Nephron progenitor cell (in vitro differentiated cells): ENCODE results near the gene PROSER3.

Experiments
- DNase-seq: peaks from one replicate; pipeline ENCODE4 v3.0.0; 2021
- H3K27ac Mint-ChIP-seq: 2 replicates; pipeline ENCODE4 v1.8.0; 2021; ENCODE audit warnings: mild to moderate bottlenecking, moderate library complexity, mixed read lengths
- H3K27me3 Mint-ChIP-seq: 2 replicates; pipeline ENCODE4 v1.8.0; 2021; ENCODE audit warnings: mild to moderate bottlenecking, low read depth, mixed read lengths; ENCODE audit not compliant: poor library complexity
- H3K36me3 Mint-ChIP-seq: 2 replicates; pipeline ENCODE4 v1.8.0; 2021; ENCODE audit warnings: low read depth, mixed read lengths
- H3K4me1 Mint-ChIP-seq: 2 replicates; pipeline ENCODE4 v1.8.0; 2021; ENCODE audit warnings: mixed read lengths
- H3K4me3 Mint-ChIP-seq: 2 replicates; pipeline ENCODE4 v1.8.0; 2021; ENCODE audit warnings: mild to moderate bottlenecking, moderate library complexity, mixed read lengths
- H3K9me3 Mint-ChIP-seq: 2 replicates; pipeline ENCODE4 v1.8.0; 2021; ENCODE audit warnings: mild to moderate bottlenecking, moderate library complexity, mixed read lengths
- TF ChIP-seq, protein P1 (sequence below): fragments of 200-600 bp; sonication (generic); IDR thresholded peaks from 2 replicates; pipeline ENCODE4 v1.5.0; 2021; ENCODE audit warnings: antibody characterized with exemption

Gene PROSER3

DNA sequence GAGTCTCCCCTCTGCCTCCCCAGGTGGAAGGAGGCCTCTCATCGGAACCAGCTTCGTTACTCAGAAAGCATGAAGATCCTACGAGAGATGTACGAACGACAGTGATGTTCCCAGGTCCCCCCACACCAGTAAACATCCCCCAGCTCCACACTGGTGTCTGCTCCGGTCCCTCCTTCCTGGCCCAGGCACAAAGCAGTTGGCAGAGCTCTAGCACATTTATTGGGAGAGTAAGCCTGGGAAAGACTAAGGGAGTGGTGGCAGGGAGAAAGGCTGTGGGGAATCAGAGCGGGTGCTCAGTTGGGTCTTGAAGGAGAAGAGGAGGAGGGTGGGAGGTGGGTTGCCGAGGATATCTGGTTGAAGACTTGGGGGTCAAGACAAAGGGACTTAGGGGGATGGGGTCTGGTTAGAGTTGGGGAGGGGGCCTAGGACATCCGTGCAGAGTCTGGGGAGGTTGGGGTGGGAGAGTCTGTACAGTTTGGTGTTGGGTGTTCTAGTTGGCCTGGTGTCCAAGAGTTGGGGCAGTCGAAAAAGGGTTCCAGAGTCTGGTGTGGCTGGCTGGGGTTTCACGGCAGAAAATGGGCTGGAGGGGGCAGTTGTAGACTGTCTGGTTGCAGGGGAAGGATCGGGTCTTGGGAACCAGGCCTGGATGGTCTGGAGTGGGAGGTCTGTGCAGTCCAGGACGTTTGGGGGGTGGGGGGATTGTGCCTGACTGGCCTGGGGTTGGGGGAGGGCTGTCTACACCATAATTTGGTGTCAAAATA is 3.4 kb upstream of the PROSER3 start:
- no peak overlapping the region for H3K4me3 Mint-ChIP-seq
- peaks cover 17% of the 10 kb centered on the region for H3K27me3 Mint-ChIP-seq
- no peak for DNase-seq
- H3K27ac Mint-ChIP-seq, result no peak overlapping the region
- H3K9me3 Mint-ChIP-seq, result no peaks in the 10 kb centered on the region
- TF ChIP-seq, protein P1, sequence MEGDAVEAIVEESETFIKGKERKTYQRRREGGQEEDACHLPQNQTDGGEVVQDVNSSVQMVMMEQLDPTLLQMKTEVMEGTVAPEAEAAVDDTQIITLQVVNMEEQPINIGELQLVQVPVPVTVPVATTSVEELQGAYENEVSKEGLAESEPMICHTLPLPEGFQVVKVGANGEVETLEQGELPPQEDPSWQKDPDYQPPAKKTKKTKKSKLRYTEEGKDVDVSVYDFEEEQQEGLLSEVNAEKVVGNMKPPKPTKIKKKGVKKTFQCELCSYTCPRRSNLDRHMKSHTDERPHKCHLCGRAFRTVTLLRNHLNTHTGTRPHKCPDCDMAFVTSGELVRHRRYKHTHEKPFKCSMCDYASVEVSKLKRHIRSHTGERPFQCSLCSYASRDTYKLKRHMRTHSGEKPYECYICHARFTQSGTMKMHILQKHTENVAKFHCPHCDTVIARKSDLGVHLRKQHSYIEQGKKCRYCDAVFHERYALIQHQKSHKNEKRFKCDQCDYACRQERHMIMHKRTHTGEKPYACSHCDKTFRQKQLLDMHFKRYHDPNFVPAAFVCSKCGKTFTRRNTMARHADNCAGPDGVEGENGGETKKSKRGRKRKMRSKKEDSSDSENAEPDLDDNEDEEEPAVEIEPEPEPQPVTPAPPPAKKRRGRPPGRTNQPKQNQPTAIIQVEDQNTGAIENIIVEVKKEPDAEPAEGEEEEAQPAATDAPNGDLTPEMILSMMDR, result no peak
- peaks cover 11% of the 10 kb centered on the region for H3K36me3 Mint-ChIP-seq
- H3K4me1 Mint-ChIP-seq, result peaks cover 33% of the 10 kb centered on the region

DNA sequence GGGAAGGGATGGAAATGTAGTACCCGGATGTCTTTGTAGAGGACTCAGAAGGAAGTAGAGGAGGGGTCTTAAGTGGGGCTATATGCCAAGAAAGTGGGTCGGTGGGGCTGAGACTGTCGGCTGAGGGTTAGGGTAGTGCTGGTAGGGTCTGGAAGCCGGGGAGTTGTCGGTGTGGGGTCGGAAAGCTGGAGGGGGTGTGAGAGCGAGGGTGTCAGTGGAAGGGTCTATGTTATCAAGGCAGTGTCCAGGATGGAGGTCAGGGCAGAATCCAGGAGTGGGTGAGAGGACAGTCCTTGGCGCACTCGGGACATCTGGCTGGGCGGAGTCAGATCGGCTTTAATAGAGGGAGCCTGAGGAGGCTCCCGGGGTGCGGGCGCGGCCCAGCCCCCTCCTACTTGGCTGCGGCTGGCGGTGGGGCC is 2.8 kb upstream of the PROSER3 start:
- Mint-ChIP-seq H3K4me3 (peak overlapping the region; percentile 60), H3K36me3 (peaks cover 11% of the 10 kb centered on the region), H3K27me3 (peaks cover 17% of the 10 kb centered on the region), H3K4me1 (peaks cover 36% of the 10 kb centered on the region), H3K9me3 (no peaks in the 10 kb centered on the region), H3K27ac (peak overlapping the region; percentile 78)
- DNase-seq, result no peak
- TF ChIP-seq, protein P1, result no peak

DNA sequence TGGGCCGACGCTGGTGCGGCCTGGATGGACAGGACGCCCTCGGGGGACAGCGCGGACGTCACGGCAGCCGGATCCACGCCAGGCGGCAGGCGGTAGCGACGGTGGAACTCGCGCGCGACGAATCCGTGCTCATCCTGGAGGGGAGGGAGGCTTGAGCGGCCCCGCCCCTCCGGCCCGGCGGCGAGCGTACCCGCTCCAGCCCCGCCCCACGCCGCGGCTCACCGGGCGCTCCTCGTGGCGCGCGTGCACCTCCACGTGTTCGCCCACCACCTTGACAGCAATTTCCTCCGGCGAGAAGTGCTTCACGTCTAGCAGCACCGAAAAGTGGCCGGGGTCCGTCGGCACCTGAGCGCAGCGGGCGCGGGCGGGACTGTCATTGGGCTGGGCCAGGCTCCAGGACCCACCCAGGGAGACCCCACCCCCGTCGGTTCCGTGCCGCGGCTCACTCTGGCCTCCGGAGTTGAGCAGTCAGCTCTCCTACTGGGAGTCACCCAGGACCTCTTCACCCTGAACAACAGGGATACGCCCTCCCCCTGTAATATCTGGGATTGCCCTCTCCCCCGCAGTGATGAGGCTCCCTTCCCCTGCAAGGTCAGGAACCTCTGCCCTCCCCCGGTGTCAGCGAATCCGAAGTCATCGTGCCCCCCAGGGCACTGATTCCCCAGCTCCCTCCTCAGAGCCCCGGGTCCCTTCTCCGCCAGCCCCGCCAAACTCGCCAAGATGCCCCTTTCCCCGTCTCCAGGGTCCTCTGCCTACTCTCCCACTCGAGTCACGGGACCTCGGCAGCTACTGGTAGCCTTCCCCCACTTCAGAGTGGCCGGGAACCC is 2.2 kb upstream of the PROSER3 start:
- Mint-ChIP-seq H3K27ac (no peak overlapping the region), H3K4me1 (peaks cover 36% of the 10 kb centered on the region), H3K36me3 (peaks cover 12% of the 10 kb centered on the region), H3K4me3 (peak overlapping the region; percentile 75), H3K27me3 (peaks cover 17% of the 10 kb centered on the region), H3K9me3 (no peaks in the 10 kb centered on the region)
- peak; percentile 53 for DNase-seq
- TF ChIP-seq, protein P1, result no peak

DNA sequence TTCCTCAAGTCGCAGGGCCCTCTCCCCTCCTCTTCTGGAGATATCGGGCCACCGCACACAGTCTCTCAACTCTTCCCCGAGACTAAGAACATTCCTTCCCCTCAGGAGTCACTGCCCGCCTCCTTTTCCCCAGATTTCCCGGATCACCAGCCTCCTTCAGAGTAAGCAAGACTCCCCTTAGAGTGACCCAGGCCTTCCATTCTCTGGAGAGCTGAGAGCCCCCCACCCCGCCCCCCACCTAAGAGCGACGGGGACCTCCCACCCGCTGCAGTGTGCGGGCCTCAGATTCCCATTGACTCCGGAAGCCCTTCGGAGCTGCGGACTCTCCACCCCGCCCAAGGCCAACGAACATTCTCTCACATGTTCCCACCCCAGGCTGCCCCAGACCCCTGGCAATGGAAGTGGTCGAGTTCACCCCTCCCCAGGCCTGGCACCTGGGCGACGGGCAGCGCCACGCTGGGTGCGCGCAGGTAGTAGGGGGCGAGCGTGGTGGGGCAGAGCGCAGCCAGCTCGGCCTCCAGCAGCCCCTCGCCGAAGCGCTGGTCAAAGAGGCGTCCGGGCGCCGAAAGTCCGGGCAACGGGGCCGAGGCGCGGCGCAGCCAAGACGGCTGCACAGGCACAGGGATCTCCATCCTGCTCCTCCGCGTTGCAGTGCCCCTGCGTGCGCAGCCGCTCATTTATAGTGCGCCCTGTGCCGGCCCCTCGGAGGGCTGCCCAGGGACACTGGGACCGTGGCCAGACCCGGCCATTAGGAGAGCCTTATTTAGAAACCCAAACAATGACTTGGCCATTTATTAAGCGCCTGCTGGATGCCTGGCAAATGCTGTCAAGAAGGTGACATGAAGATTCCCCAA is 1.4 kb upstream of the PROSER3 start, which contains the start of gene HSPB6:
Gene HSPB6, minus strand, starts transcription at position 653 of the 854 bp plus-strand sequence. Its CDS starts 21 bp downstream, at position 632.
- H3K27ac Mint-ChIP-seq, result peak within 1 kb of the TSS; percentile 79
- H3K4me3 Mint-ChIP-seq, result peak within 1 kb of the TSS; percentile 91
- TF ChIP-seq, protein P1, result no peak
- H3K4me1 Mint-ChIP-seq, result peaks cover 36% of the 10 kb centered on the region
- peaks cover 16% of the 10 kb centered on the region for H3K36me3 Mint-ChIP-seq
- no peaks in the 10 kb centered on the region for H3K9me3 Mint-ChIP-seq
- no peak for DNase-seq
- peaks cover 17% of the 10 kb centered on the region for H3K27me3 Mint-ChIP-seq

DNA sequence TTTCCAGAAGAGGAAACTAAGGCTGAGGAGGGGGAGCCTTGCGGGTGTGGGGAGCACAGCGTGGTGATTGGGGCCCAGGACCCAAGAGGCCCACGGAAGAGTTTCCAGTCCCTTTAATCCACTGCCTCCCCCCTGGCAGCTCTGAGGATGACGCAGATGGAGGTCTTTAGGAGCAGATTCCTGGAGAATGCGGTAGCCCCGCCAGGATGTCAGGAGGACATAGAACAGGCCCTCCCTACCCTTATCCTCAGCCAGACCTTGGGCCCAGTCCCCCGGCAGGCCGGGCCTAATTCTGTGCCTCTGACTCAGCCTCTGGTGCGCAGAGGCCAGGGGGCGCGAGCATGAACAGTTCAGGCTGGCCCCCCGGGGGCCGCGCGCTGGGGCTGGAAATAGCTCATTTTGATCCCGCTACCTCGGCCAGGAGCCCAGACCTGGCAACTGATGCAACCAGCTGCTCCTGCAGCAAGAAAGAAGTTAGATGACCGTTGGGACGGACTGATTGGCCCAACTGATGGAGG is 686 bp upstream of the PROSER3 start:
- Mint-ChIP-seq H3K4me1 (peaks cover 36% of the 10 kb centered on the region), H3K27ac (peak overlapping the region; percentile 79), H3K9me3 (no peaks in the 10 kb centered on the region), H3K36me3 (peaks cover 22% of the 10 kb centered on the region), H3K27me3 (peaks cover 17% of the 10 kb centered on the region), H3K4me3 (peak overlapping the region; percentile 91)
- TF ChIP-seq, protein P1, result no peak
- DNase-seq, result peak; percentile 29
